ENCODE data around the gene SERPINF2. TPM values are rescaled to one million over a fixed set of nuclear protein-coding genes. Genes with fewer than 3 reads are reported as not detected.

The SERPINF2 gene
- total and polyA plus RNA-seq, 2 donors from 2014 or later, result 30.6 to 209 TPM

DNA sequence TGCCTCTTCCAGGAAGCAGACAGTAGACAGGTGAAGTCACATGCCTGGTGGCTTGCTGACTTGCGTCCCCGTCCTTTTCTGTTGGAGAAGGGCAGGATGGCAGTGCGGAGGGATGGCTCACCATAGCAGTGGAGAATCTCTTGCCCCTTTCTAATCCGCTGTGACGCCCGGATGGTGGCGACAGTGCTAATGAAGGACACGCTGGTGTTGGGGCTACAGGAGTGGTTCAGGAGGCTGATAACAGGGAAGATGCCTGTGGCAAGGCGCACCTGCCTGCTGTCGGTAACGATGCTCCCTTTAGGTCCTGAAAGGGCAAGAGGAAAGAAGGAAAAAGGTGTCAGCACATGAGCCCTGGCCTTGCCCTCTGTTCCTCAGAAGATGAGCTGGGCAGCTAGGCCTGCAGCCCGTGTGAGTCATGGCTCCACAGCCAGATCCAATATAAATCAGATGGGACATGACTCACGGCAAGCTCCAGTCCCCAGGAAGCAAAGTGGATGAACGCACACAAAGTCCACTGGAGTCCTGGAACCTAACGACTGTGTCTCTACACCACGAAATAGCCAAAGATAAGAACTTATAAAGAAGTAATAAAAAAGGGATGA lies 44.7 kb downstream of the SERPINF2 start:
- Histone ChIP-seq H3K9me3 (ENCODE audit: control insufficient read depth in 2 of 3, insufficient read depth in 1 of 3, low read length in 3 of 3) (no peaks in the 10 kb centered on the region), H3K4me1 (ENCODE audit: control insufficient read depth in 2 of 3, insufficient read depth in 2 of 3, low read depth in 1 of 3, low read length in 3 of 3) (peaks cover 0 to 20% (median 7%) of the 10 kb centered on the region in 3 donors), H3K27ac (ENCODE audit: low read depth in 2 of 2, low read length in 2 of 2) (peak overlapping the region; percentile 14 to 21), H3K36me3 (ENCODE audit: control insufficient read depth in 2 of 3, insufficient read depth in 3 of 3, low read length in 3 of 3) (peaks cover 0 to 12% (median 0%) of the 10 kb centered on the region in 3 donors), H3K27me3 (ENCODE audit: control insufficient read depth, insufficient read depth, low read length) (no peaks in the 10 kb centered on the region), H3K9ac (ENCODE audit: low read length in 3 of 3) (no peak overlapping the region), H3K4me3 (ENCODE audit: low read length in 3 of 3) (no peak overlapping the region)
- DNase-seq (peak in 1 of 5 donors; percentile 75), FAIRE-seq (no peak)
- TF ChIP-seq, protein P1, sequence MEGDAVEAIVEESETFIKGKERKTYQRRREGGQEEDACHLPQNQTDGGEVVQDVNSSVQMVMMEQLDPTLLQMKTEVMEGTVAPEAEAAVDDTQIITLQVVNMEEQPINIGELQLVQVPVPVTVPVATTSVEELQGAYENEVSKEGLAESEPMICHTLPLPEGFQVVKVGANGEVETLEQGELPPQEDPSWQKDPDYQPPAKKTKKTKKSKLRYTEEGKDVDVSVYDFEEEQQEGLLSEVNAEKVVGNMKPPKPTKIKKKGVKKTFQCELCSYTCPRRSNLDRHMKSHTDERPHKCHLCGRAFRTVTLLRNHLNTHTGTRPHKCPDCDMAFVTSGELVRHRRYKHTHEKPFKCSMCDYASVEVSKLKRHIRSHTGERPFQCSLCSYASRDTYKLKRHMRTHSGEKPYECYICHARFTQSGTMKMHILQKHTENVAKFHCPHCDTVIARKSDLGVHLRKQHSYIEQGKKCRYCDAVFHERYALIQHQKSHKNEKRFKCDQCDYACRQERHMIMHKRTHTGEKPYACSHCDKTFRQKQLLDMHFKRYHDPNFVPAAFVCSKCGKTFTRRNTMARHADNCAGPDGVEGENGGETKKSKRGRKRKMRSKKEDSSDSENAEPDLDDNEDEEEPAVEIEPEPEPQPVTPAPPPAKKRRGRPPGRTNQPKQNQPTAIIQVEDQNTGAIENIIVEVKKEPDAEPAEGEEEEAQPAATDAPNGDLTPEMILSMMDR (IDR thresholded peaks at IDR 0.05; ENCODE audit: borderline replicate concordance, extremely low read depth, insufficient read depth), result no peak
- intact Hi-C loops (cut with DNase I), result no loop called here

DNA sequence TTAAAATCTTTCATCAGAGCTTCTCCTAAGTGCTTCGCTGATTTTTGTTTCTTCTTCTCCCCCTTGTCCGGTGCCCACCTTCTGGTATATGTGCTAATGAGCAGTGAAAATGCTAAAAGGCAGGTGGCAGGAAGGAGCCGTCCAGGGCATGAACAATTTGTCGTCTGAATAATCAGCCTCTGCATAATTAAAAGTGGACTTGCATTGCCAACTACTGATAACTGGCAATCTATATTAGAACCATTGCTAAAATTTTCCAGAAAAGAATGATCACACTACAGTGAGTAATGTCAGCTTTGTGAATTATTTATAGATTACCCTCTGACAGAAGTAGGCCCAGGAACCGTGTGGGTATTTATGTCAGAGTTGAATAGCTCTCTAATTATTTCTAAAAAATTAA lies 47.3 kb downstream of the SERPINF2 start:
- peaks cover 0 to 4% (median 0%) of the 10 kb centered on the region in 3 donors for H3K4me1 ChIP-seq (ENCODE audit: control insufficient read depth in 2 of 3, insufficient read depth in 2 of 3, low read depth in 1 of 3, low read length in 3 of 3)
- H3K4me3 ChIP-seq (ENCODE audit: low read length in 3 of 3), result no peak overlapping the region
- TF ChIP-seq, protein P1 (IDR thresholded peaks at IDR 0.05; ENCODE audit: borderline replicate concordance, extremely low read depth, insufficient read depth), result no peak
- H3K27me3 ChIP-seq (ENCODE audit: control insufficient read depth, insufficient read depth, low read length), result no peaks in the 10 kb centered on the region
- FAIRE-seq, result no peak
- no peaks in the 10 kb centered on the region for H3K9me3 ChIP-seq (ENCODE audit: control insufficient read depth in 2 of 3, insufficient read depth in 1 of 3, low read length in 3 of 3)
- H3K9ac ChIP-seq (ENCODE audit: low read length in 3 of 3), result no peak overlapping the region
- H3K36me3 ChIP-seq (ENCODE audit: control insufficient read depth in 2 of 3, insufficient read depth in 3 of 3, low read length in 3 of 3), result peaks cover 0 to 12% (median 0%) of the 10 kb centered on the region in 3 donors
- peak in 1 of 5 donors; percentile 2 for DNase-seq
- intact Hi-C loops (cut with DNase I), result no loop called here
- no peak overlapping the region for H3K27ac ChIP-seq (ENCODE audit: low read depth in 2 of 2, low read length in 2 of 2)

DNA sequence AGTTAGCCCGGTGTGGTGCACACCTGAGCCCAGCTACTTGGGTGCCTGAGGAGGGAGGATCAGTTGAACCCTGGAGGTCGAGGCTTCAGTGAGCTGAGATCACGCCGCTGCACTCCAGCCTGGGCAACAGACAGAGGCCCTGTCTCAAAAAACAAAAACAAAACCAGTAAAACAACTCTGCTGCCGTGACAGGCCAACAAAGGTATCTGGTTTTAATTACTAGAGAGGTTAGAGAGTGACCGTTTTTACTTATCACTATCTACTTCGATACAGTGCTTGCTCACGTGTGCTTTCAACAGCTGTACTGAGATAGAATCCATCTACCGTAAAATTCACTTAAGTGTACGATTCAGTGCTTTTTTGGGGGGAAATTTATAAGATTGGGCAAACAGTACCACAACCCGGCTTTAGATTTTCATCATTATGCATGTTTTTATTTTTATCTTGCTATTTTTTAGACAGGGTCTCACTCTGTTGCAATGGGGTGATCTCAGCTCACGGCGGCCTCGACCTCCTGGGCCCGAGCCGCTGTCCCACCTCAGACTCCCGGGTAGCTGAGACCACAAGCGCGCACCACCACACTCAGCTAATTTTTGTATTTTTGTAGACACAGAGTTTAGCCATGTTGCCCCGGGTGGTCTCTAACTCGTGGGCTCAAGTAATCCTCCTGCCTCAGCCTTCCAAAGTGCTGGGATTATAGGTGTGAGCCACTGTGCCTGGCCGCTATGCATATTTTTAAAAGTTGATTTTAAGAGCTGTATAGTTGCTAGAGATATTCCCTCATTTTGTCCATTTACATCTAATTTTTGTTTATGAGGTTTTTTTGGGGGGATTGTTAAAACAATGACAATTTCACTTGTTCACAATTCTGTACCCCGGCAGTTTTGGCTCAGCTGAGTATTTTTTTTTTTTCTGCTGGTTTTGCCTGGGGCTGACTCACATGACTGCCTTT lies 50.1 kb downstream of the SERPINF2 start:
- H3K4me1 ChIP-seq (ENCODE audit: control insufficient read depth in 2 of 3, insufficient read depth in 2 of 3, low read depth in 1 of 3, low read length in 3 of 3), result no peaks in the 10 kb centered on the region

More for the DNA sequence above, 50.1 kb downstream of the SERPINF2 start:
- H3K27ac ChIP-seq (ENCODE audit: low read depth in 2 of 2, low read length in 2 of 2), result no peak overlapping the region
- H3K36me3 ChIP-seq (ENCODE audit: control insufficient read depth in 2 of 3, insufficient read depth in 3 of 3, low read length in 3 of 3), result no peaks in the 10 kb centered on the region
- no peak for FAIRE-seq
- no peak for DNase-seq
- no peak overlapping the region for H3K9ac ChIP-seq (ENCODE audit: low read length in 3 of 3)
- H3K4me3 ChIP-seq (ENCODE audit: low read length in 3 of 3), result no peak overlapping the region
- TF ChIP-seq, protein P1 (IDR thresholded peaks at IDR 0.05; ENCODE audit: borderline replicate concordance, extremely low read depth, insufficient read depth), result no peak
- no peaks in the 10 kb centered on the region for H3K27me3 ChIP-seq (ENCODE audit: control insufficient read depth, insufficient read depth, low read length)
- intact Hi-C loops (cut with DNase I), result no loop called here
- no peaks in the 10 kb centered on the region for H3K9me3 ChIP-seq (ENCODE audit: control insufficient read depth in 2 of 3, insufficient read depth in 1 of 3, low read length in 3 of 3)

Data from kidney (tissue), 14 donors.